Spleen (tissue), 7 donors: ENCODE data around the gene BMPR1A.

Experiments used
- POLR2AphosphoS5 ChIP-seq, 3 donors: sonication (generic); formaldehyde crosslinking; IDR thresholded peaks; one replicate each; pipeline ENCODE4 v1.5.1; 2017; ENCODE audit warnings: antibody characterized with exemption in 3 of 3
- TF ChIP-seq, protein P1 (sequence below), 11 experiments: fragments of 200-600 bp in 7 of 11; fragments of 450-650 bp in 4 of 11; sonication (generic) in 4 of 11; IDR thresholded peaks in 8 of 11; conservative IDR thresholded peaks in 3 of 11; 1 replicate in 7 of 11; 2 replicates in 4 of 11; pipeline versions ENCODE4 v1.4.0 to v1.8.0; 2016 to 2021; ENCODE audit warnings: antibody characterized with exemption in 11 of 11, inconsistent platforms in 4 of 11, mild to moderate bottlenecking in 1 of 11
- donor health status: DM: no; HTN: no; CAD: no; lungs with moderate emphysema.
- donor health status: DM: no; HTN: no; CAD: no.
- donor health status: DM: no; HTN: no; CAD: no.

DNA sequence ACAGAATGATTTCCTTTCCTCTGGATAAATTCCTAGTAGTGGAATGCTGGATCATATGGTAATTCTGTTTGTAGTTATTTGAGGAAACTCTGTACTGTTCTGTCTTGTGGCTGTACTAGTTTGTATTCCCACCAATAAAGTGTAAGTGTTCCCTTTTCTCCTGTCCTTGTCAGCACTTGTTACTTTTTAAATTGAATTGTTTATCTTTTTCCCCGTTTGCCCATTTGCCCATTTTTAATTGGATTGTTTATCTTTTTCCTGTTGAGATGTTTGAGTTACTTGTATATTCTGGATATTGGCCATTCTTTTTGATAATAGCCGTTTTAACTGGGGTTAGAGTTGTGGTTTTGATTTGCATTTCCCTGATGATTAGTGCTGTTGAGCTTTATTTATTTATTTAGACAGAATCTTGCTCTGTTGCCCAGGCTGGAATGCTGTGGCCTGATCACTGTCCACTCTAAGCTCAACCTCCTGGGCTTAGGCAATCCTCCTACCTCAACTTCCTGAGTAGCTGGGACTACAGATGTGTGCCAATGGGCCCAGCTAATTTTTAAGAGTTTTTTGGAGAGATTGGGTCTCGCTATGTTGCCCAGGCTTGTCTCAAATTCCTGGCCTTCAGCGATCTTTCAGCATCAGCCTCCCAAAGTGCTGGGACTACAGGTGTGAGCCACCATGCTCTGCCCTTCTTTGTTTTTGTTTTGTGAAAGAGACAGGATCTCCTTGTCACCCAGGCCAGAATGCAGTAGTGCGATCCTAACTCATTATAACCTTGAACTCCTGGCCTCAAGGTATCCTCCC is 23.0 kb downstream of the BMPR1A start:
- TF ChIP-seq POLR2AphosphoS5 (IDR thresholded peaks at IDR 0.05): no peak
- TF ChIP-seq, protein P1, sequence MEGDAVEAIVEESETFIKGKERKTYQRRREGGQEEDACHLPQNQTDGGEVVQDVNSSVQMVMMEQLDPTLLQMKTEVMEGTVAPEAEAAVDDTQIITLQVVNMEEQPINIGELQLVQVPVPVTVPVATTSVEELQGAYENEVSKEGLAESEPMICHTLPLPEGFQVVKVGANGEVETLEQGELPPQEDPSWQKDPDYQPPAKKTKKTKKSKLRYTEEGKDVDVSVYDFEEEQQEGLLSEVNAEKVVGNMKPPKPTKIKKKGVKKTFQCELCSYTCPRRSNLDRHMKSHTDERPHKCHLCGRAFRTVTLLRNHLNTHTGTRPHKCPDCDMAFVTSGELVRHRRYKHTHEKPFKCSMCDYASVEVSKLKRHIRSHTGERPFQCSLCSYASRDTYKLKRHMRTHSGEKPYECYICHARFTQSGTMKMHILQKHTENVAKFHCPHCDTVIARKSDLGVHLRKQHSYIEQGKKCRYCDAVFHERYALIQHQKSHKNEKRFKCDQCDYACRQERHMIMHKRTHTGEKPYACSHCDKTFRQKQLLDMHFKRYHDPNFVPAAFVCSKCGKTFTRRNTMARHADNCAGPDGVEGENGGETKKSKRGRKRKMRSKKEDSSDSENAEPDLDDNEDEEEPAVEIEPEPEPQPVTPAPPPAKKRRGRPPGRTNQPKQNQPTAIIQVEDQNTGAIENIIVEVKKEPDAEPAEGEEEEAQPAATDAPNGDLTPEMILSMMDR (IDR thresholded peaks at IDR 0.05 in 8 of 11, conservative IDR thresholded peaks at IDR 0.05 in 3 of 11): no peak
